Measurements from ENCODE around the gene PRDM15. TPM values are rescaled to one million over a fixed set of nuclear protein-coding genes. Genes with fewer than 3 reads are reported as not detected.

The PRDM15 gene
- total and polyA plus RNA-seq, 2 donors (not counting 3 experiments of a cell fraction or from before 2014, with no cell fraction given), result 11.8 to 12.9 TPM

DNA sequence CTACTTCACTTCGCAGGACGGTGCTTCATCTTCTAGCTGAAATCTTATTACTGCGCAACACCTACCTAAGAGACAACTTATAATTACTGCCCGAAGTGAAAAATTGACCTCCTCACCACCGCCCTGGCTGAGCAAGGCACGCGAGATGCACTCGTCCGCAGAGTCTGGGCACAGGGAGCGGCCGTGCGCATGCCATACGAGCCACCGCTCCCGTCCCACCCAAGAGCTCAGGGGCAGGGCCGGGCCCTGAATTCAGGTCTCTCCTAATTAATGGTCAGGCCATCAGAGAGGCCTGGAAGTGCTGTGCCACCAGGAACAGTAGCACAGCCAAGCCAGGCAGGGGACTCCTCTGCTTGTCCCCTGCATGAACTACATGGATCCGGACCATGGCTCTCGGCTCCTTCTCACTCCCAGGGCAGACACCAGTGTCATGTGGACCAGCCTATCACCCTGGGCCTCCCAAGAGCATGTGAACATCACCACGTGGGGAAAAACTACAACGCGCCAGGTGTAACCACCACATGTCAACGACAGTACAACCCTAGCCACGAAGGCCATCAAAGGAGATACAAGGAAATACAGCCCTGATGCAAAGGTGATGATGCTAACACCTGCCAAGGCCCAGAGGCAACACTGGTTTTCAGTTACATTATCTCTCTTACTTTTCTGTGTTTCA lies 123.7 kb downstream of the PRDM15 start:
- Histone ChIP-seq H2AFZ (ENCODE audit: low read depth, low read length) (no peak overlapping the region), H3K27ac (ENCODE audit: insufficient read depth, low read depth, low read length) (no peak overlapping the region), H3K9me3 (replicated peaks; ENCODE audit: control insufficient read depth, insufficient read depth, low read length) (no peaks in the 10 kb centered on the region), H3K36me3 (ENCODE audit: control insufficient read depth in 2 of 2, extremely low read depth in 1 of 2, insufficient read depth in 2 of 2, low read length in 2 of 2) (no peaks in the 10 kb centered on the region), H4K20me1 (replicated peaks; ENCODE audit: control insufficient read depth, extremely low read depth, insufficient read depth, low read length) (no peaks in the 10 kb centered on the region), H3K4me2 (ENCODE audit: insufficient read depth, low read length) (no peak overlapping the region), H3K9ac (replicated peaks; ENCODE audit: extremely low read depth, insufficient read depth, low read length) (no peak overlapping the region), H3K4me1 (ENCODE audit: control insufficient read depth, extremely low read depth, insufficient read depth, low read length) (no peaks in the 10 kb centered on the region), H3K79me2 (ENCODE audit: control insufficient read depth, insufficient read depth, low read length) (no peaks in the 10 kb centered on the region), H3K27me3 (ENCODE audit: control insufficient read depth in 2 of 2, insufficient read depth in 2 of 2, low read length in 2 of 2) (peaks cover 6 to 11% of the 10 kb centered on the region in 2 experiments), H3K4me3 (replicated peaks in 1 of 3; ENCODE audit: insufficient read depth in 1 of 3, low read depth in 1 of 3, low read length in 3 of 3) (no peak overlapping the region), H3K9me1 (replicated peaks; ENCODE audit: control insufficient read depth, extremely low read depth, insufficient read depth, low read length) (no peaks in the 10 kb centered on the region)
- DNase-seq (ENCODE audit: low read depth, low spot score), result no peak
- no peak for FAIRE-seq
- ChIA-PET CTCF (no interaction called here), POLR2A (no interaction called here)
- BruUV-seq (replicated peaks), result no TSS peak
- dilution Hi-C loops (cut with MboI; ENCODE audit: extremely low pct_ligation_motif_present, low sequenced_read_pairs) (no loop called here), intact Hi-C loops (cut with micrococcal nuclease) (no loop called here)
- no peak for TF ChIP-seq MYC (IDR thresholded peaks at IDR 0.05; ENCODE audit: low read depth, low read length)
- no peak for TF ChIP-seq POLR2A (IDR thresholded peaks at IDR 0.05; ENCODE audit: low read depth, low read length)
- no peak for TF ChIP-seq JUN (IDR thresholded peaks at IDR 0.05; ENCODE audit: borderline replicate concordance, insufficient read depth, insufficient read length, low read depth)
- no peak for TF ChIP-seq POLR2AphosphoS5 (IDR thresholded peaks at IDR 0.05; ENCODE audit: insufficient read depth, low read depth, low read length)
- TF ChIP-seq CTCF (IDR thresholded peaks at IDR 0.05; ENCODE audit: extremely low read depth in 1 of 2, insufficient read depth in 1 of 2, low read depth in 1 of 2, low read length in 2 of 2), result no peak
- TF ChIP-seq FOS (IDR thresholded peaks at IDR 0.05; ENCODE audit: borderline replicate concordance, insufficient read depth, low read length), result no peak
- TF ChIP-seq MAX (IDR thresholded peaks at IDR 0.05; ENCODE audit: insufficient read depth, insufficient read length), result no peak
- TF ChIP-seq EZH2 (IDR thresholded peaks at IDR 0.05; ENCODE audit: borderline replicate concordance, low read depth, low read length, severe bottlenecking), result no peak
- TF ChIP-seq GATA2 (IDR thresholded peaks at IDR 0.05; ENCODE audit: insufficient read depth, insufficient read length, low read depth, low read length), result no peak
